CD4-positive, alpha-beta T cell treated with Interleukin-4 for 4 hours (primary cell): ENCODE data around the gene OR8B4.
"Not testable (repeated sequence)": the region's sequence is repeated elsewhere in the genome, so short reads cannot be mapped to it uniquely, and the experiment has no call there.

Experiments used
- DNase-seq: peaks from one replicate; pipeline ENCODE4 v3.0.0-alpha.2; 2020

Gene OR8B4, protein sequence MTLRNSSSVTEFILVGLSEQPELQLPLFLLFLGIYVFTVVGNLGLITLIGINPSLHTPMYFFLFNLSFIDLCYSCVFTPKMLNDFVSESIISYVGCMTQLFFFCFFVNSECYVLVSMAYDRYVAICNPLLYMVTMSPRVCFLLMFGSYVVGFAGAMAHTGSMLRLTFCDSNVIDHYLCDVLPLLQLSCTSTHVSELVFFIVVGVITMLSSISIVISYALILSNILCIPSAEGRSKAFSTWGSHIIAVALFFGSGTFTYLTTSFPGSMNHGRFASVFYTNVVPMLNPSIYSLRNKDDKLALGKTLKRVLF

DNA sequence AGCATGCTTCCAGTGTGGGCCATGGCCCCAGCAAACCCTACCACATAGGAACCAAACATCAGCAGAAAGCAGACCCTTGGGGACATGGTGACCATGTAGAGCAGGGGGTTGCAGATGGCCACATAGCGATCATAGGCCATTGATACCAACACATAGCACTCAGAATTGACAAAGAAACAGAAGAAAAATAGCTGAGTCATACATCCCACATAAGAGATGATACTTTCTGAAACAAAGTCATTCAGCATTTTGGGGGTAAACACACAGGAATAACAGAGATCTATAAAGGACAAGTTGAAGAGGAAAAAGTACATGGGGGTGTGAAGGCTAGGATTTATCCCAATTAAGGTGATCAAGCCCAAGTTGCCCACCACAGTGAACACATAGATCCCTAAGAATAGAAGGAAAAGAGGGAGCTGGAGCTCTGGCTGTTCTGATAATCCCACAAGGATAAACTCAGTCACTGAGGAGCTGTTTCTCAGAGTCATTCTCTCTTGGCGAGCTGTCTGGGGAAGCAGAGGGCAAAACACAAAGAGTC lies at the start of gene OR8B4:
OR8B4 (minus strand) TSS at position 488 of the 538 bp plus-strand sequence; CDS start at position 488, 0 bp downstream.
- DNase-seq: no peak

DNA sequence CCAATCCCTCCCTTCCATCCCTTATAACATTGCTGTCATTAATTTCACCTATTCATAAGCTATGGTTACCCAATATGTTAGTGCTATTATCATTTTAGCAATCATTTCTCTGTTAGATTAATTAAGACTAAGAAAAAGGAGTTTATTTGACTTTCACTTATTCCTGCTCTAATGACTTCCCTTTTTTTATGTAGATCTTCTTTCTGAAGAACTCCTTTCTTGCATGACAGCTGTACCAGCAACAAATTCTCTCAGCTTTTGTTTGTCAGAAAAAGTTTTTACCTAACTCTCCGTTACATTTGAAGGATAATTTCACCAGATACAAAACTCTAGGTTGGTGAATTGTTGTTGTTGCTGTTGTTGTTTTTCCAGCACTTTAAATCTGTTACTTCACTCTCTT lies 49.4 kb upstream of the OR8B4 start:
- DNase-seq: no peak

DNA sequence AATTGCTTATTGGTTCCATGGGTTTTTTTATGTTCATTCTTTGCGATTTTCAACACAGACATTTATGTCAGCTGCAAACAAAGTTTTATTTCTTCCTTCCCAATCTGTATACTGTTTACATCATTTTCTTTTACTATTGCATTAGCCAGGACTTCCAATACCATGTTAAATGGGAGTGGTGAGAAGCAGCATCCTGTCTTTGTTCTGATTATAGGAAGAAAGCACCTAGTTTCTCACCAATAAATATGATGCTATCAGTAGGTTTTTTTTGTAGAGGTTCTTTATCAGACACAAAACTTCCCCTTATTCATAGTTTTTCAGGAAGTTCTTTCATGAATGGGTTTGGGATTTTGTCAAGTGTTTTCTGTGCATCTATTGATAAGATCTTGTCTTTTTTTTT lies 48.8 kb upstream of the OR8B4 start:
- no peak for DNase-seq

DNA sequence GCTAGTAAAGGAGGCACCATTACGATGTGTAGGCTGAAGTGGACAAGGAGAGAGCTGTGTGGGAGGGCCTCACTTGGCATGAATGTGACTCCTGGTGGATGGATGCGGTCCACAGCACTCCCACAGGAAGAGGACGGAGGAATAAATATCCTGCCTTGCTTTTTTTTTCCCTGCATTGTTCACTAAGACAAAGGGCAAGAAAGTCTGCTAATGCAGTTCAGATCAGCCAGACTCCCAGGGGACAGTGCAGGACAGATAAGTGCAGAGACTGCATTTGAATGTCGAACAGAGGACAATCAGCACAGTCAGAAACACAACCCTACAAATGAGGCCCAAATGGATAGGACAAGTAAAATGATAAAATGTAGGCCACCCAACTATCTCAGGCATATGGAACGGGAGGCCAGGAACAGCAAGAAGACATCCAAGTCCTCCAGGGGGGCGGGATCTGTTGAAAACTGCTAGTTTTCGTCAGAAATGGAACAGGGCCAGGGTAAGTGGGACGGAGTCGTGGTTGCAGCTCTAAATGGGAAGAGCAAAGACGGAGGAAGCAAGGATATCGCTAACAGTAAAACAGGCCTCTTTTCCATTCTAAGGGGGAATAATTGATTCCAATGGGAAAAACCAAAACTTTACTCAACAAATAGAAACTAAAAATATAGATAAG lies 46.0 kb upstream of the OR8B4 start:
- no peak for DNase-seq

DNA sequence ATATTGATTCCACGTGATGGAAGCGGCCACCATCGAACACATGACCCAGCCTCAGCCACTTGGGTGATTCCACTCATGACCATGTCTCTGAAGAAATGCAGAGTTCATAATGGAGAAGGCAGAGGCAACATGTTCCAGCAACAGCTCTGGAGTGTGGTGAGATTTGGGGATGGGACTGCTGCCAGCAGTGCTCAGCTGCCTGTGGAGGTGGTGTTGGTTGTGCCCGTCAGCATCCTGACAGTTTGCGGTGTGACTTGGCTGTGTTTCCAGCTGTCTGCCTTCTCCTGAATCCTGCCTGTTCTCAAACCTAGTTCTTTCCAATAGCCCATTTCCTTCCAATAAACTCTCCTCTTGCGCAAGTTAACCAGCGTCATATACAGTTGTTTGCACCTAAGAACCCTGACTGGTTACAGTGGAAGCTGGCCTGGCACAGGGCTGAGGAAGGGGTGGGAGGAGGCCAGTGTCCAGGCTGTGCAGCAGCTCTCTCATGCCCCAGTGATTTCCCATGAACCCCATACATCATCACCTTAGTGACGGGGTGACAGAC lies 42.8 kb upstream of the OR8B4 start:
- no peak for DNase-seq

DNA sequence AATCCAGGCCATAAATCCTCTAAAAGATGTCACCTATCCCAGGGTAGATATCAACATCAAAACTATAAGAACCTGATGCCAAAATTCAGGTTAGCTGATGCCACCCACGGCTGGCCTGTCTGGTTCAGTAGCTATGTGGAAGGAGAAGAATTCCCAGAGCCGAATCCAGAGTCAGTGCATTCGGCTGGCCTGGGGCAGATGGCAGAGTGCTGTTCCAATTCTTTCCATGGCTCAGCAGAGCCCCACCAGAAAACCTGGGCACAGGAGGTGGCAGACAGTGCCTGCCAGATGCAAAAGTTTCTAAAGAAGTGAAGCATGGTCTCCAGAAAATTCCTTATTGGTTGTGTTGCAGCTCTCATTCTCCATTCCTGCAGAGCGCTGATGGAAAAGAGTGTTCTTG lies 40.7 kb upstream of the OR8B4 start:
- no peak for DNase-seq

DNA sequence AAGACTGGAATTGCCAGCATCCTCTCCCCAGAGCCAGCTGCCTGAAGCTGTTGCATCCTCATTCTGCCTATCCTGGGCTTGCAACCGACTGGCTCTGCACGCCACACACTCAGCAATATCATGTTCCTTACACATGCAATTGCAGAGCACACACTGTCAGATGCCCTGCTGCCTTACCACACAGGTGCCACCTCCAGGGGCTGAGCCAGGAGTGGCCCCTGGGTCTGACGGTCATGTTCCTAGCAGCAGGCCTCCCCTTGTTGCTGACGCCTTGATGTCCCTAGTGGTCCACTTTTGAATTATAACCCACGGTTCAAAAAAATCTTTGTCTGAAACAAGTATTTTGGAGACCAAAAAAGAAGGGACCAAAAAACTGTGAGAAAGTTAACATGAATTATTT lies 39.3 kb upstream of the OR8B4 start:
- DNase-seq: no peak

DNA sequence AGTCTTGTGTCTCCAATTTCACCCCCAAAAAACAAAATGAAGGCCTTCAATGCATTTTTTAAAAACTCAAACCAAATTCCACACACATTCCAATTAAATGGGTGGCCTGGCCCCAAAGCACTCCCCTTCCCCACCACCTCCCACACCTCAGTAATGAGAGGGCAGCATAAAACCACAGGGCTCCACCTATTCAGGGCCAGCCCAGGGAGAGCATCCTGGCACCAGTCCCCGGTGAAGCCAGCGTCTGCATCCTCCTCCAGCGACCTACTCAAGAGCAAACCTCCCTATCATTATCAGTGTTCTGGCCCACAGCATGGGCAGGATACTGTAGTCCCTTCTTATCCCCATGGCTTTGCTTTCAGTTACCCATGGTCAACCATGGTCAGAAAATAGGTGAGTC lies 38.7 kb upstream of the OR8B4 start:
- DNase-seq: no peak

DNA sequence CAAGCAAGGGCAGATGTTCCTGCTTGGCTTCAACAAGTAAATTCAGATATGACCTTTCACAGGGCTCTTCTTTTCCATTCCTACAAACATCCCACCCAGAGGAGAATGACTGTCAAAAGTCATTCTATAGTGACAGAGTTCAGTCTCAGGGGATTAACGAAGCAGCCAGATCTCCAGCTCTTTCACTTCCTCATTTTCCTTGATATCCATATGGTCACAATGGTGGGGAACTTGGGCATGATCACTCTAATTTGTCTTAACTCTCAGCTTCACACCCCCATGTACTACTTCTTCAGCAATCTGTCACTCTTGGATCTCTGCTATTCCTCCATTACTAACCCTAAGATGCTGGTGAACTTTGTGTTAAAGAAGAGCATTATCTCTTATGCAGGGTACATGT lies 35.8 kb upstream of the OR8B4 start:
- DNase-seq: no peak

DNA sequence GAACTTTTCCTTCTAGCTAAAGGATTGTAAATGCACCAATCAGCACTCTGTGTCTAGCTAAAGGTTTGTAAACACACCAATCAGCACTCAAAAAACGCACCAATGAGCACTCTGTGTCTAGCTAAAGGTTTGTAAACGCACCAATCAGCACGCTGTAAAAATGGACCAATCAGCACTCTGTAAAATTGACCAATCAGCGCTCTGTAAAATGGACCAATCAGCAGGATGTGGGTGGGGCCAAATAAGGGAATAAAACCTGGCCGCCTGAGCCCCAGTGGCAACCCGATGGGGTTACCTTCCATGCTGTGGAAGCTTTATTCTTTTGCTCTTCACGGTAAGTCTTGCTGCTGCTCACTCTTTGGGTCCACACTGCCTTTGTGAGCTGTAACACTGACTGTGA lies 34.7 kb upstream of the OR8B4 start:
- not testable (repeated sequence) for DNase-seq

DNA sequence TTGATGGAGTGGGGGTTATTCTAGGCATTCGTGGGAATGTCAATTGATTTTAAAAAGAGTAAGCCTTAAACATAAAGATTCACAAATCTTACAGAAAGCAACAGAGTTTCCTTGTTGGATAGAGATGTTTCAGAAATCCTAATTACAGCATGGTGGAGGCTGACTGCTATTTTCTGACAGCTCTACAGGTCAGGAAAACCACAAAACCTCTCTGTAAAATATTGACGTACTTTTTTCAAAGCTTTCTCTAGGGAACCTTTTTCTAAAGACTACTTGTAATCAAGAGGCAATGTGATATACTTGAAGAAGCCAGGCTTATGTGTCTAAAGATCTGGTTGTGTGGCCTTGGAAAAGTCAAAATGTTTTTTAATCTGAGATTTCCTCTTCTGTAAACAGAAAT lies 29.9 kb upstream of the OR8B4 start:
- no peak for DNase-seq

DNA sequence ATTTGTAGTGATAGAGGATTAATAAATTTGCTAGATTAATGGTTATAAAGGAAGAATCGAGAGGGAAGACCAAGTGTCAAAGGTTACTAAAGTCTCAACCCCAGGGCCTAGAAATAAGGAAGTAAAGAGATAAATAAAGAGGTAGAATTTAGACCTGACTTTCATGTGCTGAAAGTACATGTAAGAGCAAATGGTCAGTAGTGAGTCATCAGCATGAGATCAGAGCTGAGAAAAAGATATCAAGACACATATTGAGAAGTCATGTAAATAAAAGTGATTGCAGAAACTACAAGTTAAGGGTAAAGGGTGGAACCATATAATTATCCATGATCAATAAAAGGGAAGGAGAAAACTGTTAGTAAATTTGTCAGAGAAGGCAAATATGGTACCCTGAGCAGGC lies 22.2 kb upstream of the OR8B4 start:
- DNase-seq: no peak

DNA sequence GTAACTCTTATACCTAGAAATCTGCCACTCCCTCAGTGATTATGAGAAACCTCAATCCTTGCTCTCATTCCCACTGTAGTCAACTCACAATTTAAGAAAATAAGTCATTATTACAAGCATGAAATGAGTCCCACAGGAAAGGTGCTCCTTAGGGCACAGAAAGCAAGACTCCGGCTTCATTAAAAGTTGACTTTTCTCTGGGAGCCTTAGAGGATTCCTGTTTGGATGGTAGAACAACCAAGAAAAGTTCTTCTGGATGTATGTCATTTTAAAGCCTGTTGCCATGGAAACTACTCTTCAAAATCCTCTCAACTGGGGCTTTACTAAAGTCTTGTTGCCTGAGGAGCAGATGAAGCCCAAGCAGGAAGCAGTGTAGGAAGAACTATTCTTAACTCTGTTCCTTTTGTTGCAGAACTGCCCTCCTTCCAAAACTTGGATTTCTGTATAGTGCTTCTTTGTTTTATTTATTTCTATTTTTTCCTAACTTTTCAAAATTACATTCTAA lies 21.0 kb upstream of the OR8B4 start, which contains the start of gene OR8B8:
OR8B8 (minus strand) TSS at position 51 of the 505 bp plus-strand sequence. CDS start 4,611 bp downstream, outside the sequence.
- no peak for DNase-seq

DNA sequence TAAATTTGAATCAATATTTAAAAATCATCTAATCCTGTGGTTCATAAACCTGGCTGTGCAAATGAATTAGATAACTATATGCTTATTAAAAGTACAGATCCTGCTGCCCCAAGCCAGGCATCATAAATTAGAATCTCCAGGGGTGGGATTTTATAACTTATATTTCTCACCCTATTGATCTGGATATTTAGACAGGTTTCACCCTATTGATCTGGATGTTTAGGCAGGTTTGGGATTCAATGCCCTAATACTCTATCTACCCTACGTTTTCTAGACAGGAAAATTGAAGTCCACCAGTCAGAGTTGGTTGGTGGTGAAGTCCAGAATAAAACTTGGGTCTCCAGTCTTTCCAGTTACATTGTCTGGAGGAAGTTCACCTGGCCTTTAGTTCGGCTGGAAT lies 18.2 kb upstream of the OR8B4 start:
- DNase-seq: no peak

DNA sequence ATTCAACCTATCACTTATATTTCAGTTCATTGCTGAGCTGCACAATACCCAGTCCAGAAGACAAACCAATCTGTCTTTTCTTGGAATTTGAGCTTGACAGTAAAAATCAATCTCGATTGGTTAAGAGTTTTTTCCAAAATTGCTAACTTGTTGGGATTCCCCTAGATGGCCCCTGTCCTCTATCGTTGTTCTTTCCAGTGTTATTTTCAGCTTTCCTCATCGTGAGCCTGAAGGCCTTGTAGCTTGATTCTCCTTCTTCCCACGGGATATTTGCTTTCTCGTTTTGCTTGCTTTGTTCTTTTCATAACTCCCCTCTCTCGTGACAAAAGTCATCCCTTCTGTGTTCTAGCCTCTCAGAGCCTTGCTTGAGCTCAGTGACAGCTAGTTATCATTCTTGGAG lies 17.8 kb upstream of the OR8B4 start:
- no peak for DNase-seq

DNA sequence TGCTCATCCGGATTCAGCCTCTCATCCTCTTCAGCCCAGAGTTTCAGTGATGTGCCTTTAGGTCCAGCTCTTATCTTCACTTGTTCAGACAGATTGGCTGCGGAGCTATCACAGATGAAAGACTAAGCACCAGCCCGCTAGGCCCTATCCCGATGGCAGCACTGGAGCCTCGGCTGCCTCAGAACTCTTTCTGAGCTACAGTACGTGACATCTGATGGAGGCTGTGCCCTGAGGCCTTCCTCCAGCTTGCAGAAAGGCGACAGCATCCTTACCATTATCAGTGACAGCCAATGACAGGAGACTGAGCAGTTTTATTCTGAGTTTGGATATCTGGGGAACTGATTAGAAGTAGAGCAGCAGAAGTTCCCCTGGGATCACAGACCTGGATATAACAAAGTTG lies 16.8 kb upstream of the OR8B4 start:
- DNase-seq: no peak

DNA sequence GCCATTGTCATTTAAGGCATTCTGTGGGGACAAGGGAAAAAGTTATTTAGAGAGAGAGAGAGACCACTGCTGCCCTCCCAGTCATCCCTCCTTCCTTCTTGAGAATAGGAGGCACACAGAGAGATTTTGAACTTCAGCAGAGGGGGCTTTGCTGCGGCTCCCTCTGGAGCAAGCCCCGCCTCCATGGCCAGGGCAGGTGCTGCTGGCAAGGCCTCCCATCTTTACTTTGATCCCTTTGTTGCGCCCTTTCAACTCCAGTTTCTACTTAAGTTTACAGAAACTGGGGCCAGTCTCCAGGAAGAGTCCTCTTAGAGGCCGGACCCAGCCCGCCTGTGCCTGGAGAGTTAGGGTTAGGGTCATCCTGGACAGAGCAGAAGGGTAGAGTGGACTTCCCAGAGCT lies 16.4 kb upstream of the OR8B4 start:
- no peak for DNase-seq

DNA sequence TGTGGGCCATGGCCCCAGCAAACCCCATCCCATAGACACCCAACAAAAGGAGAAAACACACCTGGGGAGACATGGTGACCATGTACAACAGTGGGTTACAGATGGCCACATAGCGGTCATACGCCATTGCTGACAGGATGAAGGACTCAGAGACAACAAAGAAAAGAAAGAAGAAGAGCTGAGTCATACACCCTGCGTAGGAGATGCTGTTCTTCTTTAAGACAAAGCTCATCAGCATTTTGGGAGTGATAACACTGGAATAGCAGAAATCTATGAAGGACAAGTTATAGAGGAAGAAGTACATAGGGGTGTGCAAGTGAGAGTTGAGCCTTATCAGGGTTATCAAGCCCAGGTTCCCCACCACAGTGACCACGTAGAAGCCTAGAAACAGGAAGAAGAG lies 15.9 kb upstream of the OR8B4 start:
- DNase-seq: no peak

DNA sequence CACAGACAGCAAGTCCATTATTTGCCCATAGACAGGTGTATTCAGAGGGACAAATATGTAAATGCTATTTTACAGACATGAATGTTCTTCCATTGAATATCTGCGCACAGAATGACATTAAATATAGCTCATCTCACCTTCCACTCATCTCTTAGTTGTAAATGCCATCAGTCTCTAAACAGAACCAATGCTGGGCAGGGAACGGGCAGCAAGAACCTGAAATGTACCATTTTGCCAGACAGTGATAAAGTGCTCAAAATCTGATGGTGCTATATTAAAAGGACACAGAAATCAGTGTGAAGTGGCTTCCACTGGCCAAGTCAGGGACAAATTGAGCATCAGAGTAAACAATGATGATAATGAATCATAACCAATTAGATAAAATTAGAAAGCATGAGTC lies 10.0 kb upstream of the OR8B4 start:
- DNase-seq: no peak

DNA sequence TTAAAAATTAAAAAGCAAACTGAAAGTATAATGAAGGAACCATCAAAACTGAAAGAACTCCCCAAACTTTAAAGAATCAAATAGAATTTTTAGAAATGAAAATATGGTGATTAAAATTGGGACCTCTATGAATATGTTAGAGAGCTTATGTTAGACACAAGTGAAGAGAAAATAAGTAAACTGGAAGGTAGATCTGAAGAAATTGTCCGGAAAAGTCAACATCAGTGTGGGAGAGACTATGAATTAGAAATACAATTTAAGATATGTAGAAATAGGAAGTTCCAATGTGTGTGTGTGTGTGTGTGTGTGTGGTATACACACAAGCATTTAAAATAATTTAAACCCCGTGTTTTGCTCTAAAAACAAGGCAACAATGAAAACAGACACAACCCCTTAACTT lies 4.9 kb upstream of the OR8B4 start:
- no peak for DNase-seq

DNA sequence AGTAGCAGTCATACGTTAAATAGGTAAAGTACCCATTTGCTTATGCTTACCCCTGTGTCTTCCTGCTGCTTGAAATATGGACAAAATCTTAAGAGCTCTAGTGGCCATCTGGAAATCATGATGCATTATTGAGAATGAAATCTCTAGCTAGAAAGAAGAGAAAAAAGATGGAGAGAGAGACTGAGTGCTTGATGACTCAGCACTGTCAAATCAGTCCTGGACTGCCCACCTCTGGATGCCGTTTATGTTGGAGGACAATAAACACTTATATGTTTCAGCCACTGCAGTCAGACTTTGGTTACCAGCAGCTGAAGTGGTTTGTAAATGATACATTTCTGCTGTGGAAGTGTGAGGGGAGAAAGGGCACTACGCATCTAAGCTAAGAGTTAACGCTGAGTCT lies 3.6 kb downstream of the OR8B4 start:
- DNase-seq: no peak

DNA sequence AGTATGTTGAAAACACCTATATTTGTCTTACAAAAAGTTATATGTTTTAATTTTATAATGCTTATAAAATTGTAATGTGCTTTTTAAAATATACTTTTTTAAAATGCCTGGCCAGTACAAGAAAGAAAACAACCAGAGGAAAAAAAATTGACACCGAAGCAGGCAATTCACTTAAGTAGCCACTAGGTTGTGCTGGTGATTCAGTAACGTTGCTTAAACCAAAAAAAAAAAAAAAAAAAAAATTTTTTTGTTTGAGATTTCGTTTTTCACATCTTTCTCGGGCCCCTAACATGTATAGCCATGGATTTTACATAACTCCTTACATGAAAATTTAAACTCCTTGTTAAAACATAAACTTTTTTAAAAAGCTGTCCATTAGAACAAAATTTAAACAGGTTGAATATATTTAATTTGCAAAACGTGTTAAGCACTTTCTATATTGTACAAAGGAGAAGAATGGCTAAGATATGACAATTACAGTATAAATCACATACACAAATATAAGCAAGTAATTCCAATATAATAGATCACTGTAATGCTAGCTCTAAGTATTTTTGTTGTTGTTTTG lies 9.2 kb downstream of the OR8B4 start:
- DNase-seq: peak; percentile 20

DNA sequence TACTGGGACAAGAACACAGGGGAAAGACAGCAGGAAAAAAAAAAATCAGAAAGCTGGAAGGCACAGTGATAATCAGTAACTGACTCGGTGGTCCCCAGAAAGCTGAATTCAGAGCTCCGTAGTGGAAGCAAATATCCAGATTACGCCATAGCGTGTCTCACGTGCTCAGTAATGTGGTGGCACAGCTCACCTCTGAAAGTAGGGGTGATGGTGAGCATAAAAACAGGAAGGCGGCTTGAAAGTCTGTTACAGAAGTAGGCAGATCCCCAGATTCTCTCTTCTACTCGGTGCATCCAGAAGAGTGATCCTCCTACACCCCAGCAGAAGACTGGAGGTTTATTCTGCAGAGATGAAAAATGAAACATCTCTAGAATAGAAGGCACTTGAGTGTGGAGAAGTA lies 14.8 kb downstream of the OR8B4 start:
- DNase-seq: no peak

DNA sequence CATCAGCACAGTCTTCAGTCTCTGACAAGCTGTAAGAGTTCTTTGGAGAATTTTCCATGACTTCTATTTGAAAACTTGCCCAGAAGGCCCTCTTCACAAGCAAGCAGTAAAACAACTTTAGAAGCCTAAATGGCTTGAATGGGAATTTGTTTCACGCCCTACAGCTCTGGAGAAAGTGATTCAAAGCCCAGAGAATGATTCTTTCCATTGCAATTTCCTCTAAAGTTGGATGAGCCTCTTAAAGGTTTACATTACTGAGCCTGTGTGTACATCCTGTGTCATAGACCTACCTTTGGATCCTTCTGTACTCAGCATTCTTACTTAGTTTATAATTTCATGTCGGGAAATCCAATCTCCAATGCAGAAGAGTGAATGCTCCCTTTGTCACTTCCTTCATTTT lies 19.1 kb downstream of the OR8B4 start:
- no peak for DNase-seq
